Mammary epithelial cell (primary cell): ENCODE results near the gene PCMT1.

Source experiments
- CTCF ChIP-seq, 2 donors: IDR thresholded peaks in 1 of 2; conservative IDR thresholded peaks in 1 of 2; 2 replicates each; pipeline ENCODE4 v1.5.1; 2011 to 2012; ENCODE audit warnings: inconsistent platforms in 2 of 2, low read length in 2 of 2, mild to moderate bottlenecking in 2 of 2, control low read depth in 1 of 2, low read depth in 1 of 2; ENCODE audit not compliant: insufficient read depth in 1 of 2; ENCODE audit errors: extremely low read depth in 1 of 2
- EZH2 ChIP-seq: IDR thresholded peaks from 2 replicates; pipeline ENCODE4 v1.6.1; 2012; ENCODE audit warnings: low read length, inconsistent platforms, borderline replicate concordance

GRCh38 chr6:149729824-149730223, 19.7 kb upstream of the PCMT1 start:
- TF ChIP-seq CTCF (conservative IDR thresholded peaks at IDR 0.05 in 1 of 2, IDR thresholded peaks at IDR 0.05 in 1 of 2; ENCODE audit: extremely low read depth in 1 of 2, insufficient read depth in 1 of 2, low read depth in 1 of 2, low read length in 2 of 2) (no peak), EZH2 (no peak)
